Measurements from ENCODE around the gene ZMYND8.

DNA sequence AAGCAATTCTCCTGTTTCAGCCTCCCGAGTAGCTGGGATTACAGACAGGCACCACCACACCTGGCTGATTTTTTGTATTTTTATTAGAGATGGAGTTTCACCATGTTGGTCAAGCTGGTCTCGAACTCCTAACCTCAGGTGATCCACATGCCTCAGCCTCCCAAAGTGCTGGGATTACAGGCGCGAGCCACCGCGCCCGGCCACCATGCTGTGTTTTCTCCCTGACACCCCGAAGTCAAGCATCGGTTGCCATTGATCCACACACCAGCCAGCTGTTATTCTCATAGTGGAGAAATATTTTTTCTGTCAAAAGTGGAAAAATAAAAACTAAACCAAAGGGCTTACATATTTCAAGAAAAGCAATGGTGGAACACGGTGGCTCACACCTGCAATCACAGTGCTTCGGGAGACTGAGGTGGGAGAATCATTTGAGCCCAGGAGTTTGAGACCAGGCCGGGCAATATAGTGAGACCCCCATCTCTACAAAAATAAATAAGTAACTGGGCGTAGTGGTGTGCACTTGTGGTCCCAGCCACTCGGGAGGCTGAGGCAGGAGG, 157.4 kb downstream of the ZMYND8 start:
- TF ChIP-seq, protein P1, sequence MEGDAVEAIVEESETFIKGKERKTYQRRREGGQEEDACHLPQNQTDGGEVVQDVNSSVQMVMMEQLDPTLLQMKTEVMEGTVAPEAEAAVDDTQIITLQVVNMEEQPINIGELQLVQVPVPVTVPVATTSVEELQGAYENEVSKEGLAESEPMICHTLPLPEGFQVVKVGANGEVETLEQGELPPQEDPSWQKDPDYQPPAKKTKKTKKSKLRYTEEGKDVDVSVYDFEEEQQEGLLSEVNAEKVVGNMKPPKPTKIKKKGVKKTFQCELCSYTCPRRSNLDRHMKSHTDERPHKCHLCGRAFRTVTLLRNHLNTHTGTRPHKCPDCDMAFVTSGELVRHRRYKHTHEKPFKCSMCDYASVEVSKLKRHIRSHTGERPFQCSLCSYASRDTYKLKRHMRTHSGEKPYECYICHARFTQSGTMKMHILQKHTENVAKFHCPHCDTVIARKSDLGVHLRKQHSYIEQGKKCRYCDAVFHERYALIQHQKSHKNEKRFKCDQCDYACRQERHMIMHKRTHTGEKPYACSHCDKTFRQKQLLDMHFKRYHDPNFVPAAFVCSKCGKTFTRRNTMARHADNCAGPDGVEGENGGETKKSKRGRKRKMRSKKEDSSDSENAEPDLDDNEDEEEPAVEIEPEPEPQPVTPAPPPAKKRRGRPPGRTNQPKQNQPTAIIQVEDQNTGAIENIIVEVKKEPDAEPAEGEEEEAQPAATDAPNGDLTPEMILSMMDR (IDR thresholded peaks at IDR 0.05), result no peak
- TF ChIP-seq POLR2AphosphoS5 (IDR thresholded peaks at IDR 0.05) (no peak), POLR2A (IDR thresholded peaks at IDR 0.05) (no peak)
